ENCODE data around the gene RNF213.

RNF213 gene

GRCh38 chr17:80345841-80346497, 85.3 kb downstream of the RNF213 start:
- H3K4me3 ChIP-seq (ENCODE audit: low read depth, low read length), result no peak overlapping the region
- DNase-seq (ENCODE audit: low read depth), result no peak
- TF ChIP-seq CTCF (IDR thresholded peaks at IDR 0.05; ENCODE audit: insufficient read depth, low read depth, low read length, missing control alignments), result no peak

GRCh38 chr17:80346498-80347275, 86.0 kb downstream of the RNF213 start:
- no peak for DNase-seq (ENCODE audit: low read depth)
- no peak for TF ChIP-seq CTCF (IDR thresholded peaks at IDR 0.05; ENCODE audit: insufficient read depth, low read depth, low read length, missing control alignments)

GRCh38 chr17:80347536-80347935, 86.9 kb downstream of the RNF213 start:
- H3K4me3 ChIP-seq (ENCODE audit: low read depth, low read length), result no peak overlapping the region
- DNase-seq (ENCODE audit: low read depth), result no peak
- TF ChIP-seq CTCF (IDR thresholded peaks at IDR 0.05; ENCODE audit: insufficient read depth, low read depth, low read length, missing control alignments), result no peak

More at GRCh38 chr17:80346498-80347275, 86.0 kb downstream of the RNF213 start:
- no peak overlapping the region for H3K4me3 ChIP-seq (ENCODE audit: low read depth, low read length)

- no peak overlapping the region for H3K4me3 ChIP-seq (ENCODE audit: low read depth, low read length)
- TF ChIP-seq CTCF (IDR thresholded peaks at IDR 0.05; ENCODE audit: insufficient read depth, low read depth, low read length, missing control alignments), result no peak
- no peak for DNase-seq (ENCODE audit: low read depth)
These were observed 87.3 kb downstream of the RNF213 start for GRCh38 chr17:80347948-80348351.

- no peak for TF ChIP-seq CTCF (IDR thresholded peaks at IDR 0.05; ENCODE audit: insufficient read depth, low read depth, low read length, missing control alignments)
- DNase-seq (ENCODE audit: low read depth), result no peak
- no peak overlapping the region for H3K4me3 ChIP-seq (ENCODE audit: low read depth, low read length)
These were observed 88.0 kb downstream of the RNF213 start for GRCh38 chr17:80348551-80349150.

- no peak for TF ChIP-seq CTCF (IDR thresholded peaks at IDR 0.05; ENCODE audit: insufficient read depth, low read depth, low read length, missing control alignments)
- DNase-seq (ENCODE audit: low read depth), result no peak
- no peak overlapping the region for H3K4me3 ChIP-seq (ENCODE audit: low read depth, low read length)
These were observed 88.5 kb downstream of the RNF213 start for GRCh38 chr17:80349151-80349651.

Data from GM12865 (cell line).